ENCODE data around the gene SGMS1.

- TF ChIP-seq REST (IDR thresholded peaks at IDR 0.05; ENCODE audit: low read depth, low read length) (no peak), PBX3 (IDR thresholded peaks at IDR 0.05) (no peak), USF1 (IDR thresholded peaks at IDR 0.05; ENCODE audit: borderline replicate concordance, low read depth) (no peak)
- TF ChIP-seq, protein P1, sequence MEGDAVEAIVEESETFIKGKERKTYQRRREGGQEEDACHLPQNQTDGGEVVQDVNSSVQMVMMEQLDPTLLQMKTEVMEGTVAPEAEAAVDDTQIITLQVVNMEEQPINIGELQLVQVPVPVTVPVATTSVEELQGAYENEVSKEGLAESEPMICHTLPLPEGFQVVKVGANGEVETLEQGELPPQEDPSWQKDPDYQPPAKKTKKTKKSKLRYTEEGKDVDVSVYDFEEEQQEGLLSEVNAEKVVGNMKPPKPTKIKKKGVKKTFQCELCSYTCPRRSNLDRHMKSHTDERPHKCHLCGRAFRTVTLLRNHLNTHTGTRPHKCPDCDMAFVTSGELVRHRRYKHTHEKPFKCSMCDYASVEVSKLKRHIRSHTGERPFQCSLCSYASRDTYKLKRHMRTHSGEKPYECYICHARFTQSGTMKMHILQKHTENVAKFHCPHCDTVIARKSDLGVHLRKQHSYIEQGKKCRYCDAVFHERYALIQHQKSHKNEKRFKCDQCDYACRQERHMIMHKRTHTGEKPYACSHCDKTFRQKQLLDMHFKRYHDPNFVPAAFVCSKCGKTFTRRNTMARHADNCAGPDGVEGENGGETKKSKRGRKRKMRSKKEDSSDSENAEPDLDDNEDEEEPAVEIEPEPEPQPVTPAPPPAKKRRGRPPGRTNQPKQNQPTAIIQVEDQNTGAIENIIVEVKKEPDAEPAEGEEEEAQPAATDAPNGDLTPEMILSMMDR (IDR thresholded peaks at IDR 0.05), result no peak
Measured at GRCh38 chr10:50280049-50280841, 343.5 kb downstream of the SGMS1 start.
